Nephron (organoid): ENCODE results near the gene GABPA.

Experiments
- H3K27ac Mint-ChIP-seq, 3 experiments: 2 replicates each; pipeline ENCODE4 v1.8.0; 2020; ENCODE audit warnings: mixed read lengths in 3 of 3, mild to moderate bottlenecking in 2 of 3, moderate library complexity in 1 of 3
- H3K27me3 Mint-ChIP-seq: 2 replicates; pipeline ENCODE4 v1.8.0; 2021; ENCODE audit warnings: low read depth, mild to moderate bottlenecking, moderate library complexity, mixed read lengths
- H3K36me3 Mint-ChIP-seq: 2 replicates; pipeline ENCODE4 v1.8.0; 2020; ENCODE audit warnings: low read depth, mixed read lengths
- H3K4me1 Mint-ChIP-seq: 2 replicates; pipeline ENCODE4 v1.8.0; 2020; ENCODE audit warnings: mixed read lengths
- H3K4me3 Mint-ChIP-seq, 3 experiments: 2 replicates each; pipeline ENCODE4 v1.8.0; 2020; ENCODE audit warnings: mild to moderate bottlenecking in 3 of 3, mixed read lengths in 3 of 3, moderate library complexity in 2 of 3
- H3K9me3 Mint-ChIP-seq: 2 replicates; pipeline ENCODE4 v1.8.0; 2020; ENCODE audit warnings: mixed read lengths
- CTCF ChIP-seq, 3 experiments: fragments of 200-600 bp; sonication (generic); IDR thresholded peaks; one replicate each; pipeline ENCODE4 v1.5.0; 2021; ENCODE audit warnings: antibody characterized with exemption in 3 of 3; ENCODE audit not compliant: unreplicated experiment in 3 of 3

GABPA gene

DNA sequence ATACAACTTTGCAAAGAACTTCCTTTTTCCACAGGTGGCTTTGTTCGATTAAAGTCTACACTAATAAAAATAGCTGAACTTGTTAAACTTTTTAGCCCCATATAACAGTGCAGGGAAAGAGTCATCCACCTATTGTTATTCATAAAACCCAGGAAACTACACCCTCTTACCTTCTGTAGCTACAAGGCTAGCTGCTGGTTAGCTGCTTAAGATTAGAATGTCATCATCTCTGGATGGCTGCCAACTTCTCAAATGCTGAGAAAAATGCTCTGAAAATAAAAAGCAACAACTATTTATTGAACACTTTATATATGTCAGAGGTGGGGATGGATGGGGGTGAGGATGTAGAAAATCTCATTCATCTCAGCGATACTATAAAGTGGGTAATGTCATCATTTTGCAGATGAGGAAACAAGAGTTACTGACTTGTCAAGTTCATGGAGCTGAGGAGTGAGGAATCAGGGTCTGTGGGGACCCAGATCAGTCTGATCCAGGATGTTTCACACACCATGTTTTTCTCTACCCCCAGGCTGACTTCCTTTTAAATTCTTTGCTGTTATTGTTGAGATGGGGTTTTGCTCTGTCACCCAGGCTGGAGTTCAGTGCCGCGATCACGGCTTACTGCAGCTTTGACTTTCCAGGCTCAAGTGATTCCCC is 17.2 kb upstream of the GABPA start:
- Mint-ChIP-seq H3K27ac (peak overlapping the region in 1 of 3 experiments; percentile 40), H3K9me3 (no peaks in the 10 kb centered on the region), H3K36me3 (peaks cover 27% of the 10 kb centered on the region), H3K4me1 (no peaks in the 10 kb centered on the region), H3K27me3 (no peaks in the 10 kb centered on the region), H3K4me3 (no peak overlapping the region)
- TF ChIP-seq CTCF (IDR thresholded peaks at IDR 0.05; ENCODE audit: unreplicated experiment in 3 of 3), result no peak

DNA sequence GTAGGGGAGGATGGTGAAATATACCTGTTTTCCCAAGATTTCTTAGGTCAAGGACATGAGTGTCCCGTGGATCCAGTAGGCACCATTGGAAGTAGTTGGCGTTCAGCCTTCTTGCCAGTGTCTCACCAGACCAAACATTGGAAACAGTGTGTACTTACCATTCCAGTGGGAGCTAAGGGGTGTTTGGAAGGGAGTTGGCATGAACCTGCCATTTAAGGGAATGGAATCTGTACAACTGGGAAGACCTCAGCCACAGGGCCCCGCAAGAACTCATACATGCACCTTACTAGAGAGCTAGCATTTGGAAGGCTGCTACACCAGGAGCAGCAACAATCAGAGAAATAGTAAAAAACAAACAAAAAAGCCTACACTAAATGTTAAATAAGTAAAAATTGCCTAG is 12.8 kb upstream of the GABPA start:
- no peak for TF ChIP-seq CTCF (IDR thresholded peaks at IDR 0.05; ENCODE audit: unreplicated experiment in 3 of 3)
- no peak overlapping the region for H3K4me3 Mint-ChIP-seq
- no peaks in the 10 kb centered on the region for H3K27me3 Mint-ChIP-seq
- no peaks in the 10 kb centered on the region for H3K4me1 Mint-ChIP-seq
- H3K9me3 Mint-ChIP-seq, result no peaks in the 10 kb centered on the region
- H3K27ac Mint-ChIP-seq, result no peak overlapping the region
- H3K36me3 Mint-ChIP-seq, result peaks cover 59% of the 10 kb centered on the region

GRCh38 chr21:25722631-25723030 is 12.1 kb upstream of the GABPA start:
- Mint-ChIP-seq H3K36me3 (peaks cover 66% of the 10 kb centered on the region), H3K4me3 (no peak overlapping the region), H3K4me1 (no peaks in the 10 kb centered on the region), H3K27ac (no peak overlapping the region), H3K27me3 (no peaks in the 10 kb centered on the region), H3K9me3 (no peaks in the 10 kb centered on the region)
- no peak for TF ChIP-seq CTCF (IDR thresholded peaks at IDR 0.05; ENCODE audit: unreplicated experiment in 3 of 3)

GRCh38 chr21:25732091-25732760 is 2.5 kb upstream of the GABPA start:
- TF ChIP-seq CTCF (IDR thresholded peaks at IDR 0.05; ENCODE audit: unreplicated experiment in 3 of 3), result no peak
- Mint-ChIP-seq H3K27ac (no peak overlapping the region), H3K4me3 (peak overlapping the region; percentile 31 to 67 (median 33)), H3K36me3 (peaks cover 27% of the 10 kb centered on the region), H3K4me1 (peaks cover 25% of the 10 kb centered on the region), H3K27me3 (no peaks in the 10 kb centered on the region), H3K9me3 (no peaks in the 10 kb centered on the region)

DNA sequence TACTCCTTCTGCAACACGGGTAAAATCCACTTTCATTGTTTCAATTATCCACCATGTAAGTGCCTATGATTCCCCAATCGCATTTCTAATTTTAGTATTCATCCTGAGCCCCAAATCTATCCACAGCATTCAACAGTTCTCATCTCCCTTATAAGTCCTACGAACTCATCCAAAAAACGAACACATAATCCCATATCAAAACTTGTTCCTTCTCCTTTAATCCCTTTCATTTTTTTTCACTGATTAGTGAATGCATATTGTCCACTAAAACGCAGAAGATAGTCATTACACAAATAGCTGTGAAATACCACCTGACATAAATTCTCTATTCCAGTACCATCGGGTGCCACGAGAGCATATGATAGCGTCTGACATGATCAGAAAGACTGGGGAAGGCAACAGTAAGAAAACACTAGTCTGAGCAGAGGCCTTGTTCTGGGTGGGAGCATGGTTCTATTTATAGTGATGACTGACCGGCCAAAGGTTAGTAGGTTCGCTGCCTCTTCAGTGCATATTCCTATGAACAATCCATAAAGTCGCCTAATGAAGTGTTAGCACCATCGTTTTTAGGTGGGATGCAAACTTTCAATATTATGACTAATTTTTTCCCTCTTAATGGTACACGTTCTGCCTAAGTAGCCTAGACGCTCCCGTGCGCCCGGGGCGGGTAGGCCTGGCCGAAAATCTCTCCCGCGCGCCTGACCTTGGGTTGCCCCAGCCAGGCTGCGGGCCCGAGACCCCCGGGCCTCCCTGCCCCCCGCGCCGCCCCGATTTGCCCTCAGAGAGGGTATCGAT is 716 bp upstream of the GABPA start:
- peak overlapping the region; percentile 96 to 99 (median 97) for H3K4me3 Mint-ChIP-seq
- H3K9me3 Mint-ChIP-seq, result no peaks in the 10 kb centered on the region
- H3K27ac Mint-ChIP-seq, result peak overlapping the region; percentile 100
- TF ChIP-seq CTCF (IDR thresholded peaks at IDR 0.05; ENCODE audit: unreplicated experiment in 3 of 3), result no peak
- peaks cover 11% of the 10 kb centered on the region for H3K36me3 Mint-ChIP-seq
- peaks cover 38% of the 10 kb centered on the region for H3K4me1 Mint-ChIP-seq
- no peaks in the 10 kb centered on the region for H3K27me3 Mint-ChIP-seq
